Nephron progenitor cell (in vitro differentiated cells): ENCODE measurements around the gene TCHHL1.

ENCODE experiments used
- DNase-seq: peaks from one replicate; pipeline ENCODE4 v3.0.0; 2021
- H3K27ac Mint-ChIP-seq: 2 replicates; pipeline ENCODE4 v1.8.0; 2021; ENCODE audit warnings: mild to moderate bottlenecking, moderate library complexity, mixed read lengths
- H3K27me3 Mint-ChIP-seq: 2 replicates; pipeline ENCODE4 v1.8.0; 2021; ENCODE audit warnings: mild to moderate bottlenecking, low read depth, mixed read lengths; ENCODE audit not compliant: poor library complexity
- H3K36me3 Mint-ChIP-seq: 2 replicates; pipeline ENCODE4 v1.8.0; 2021; ENCODE audit warnings: low read depth, mixed read lengths
- H3K4me1 Mint-ChIP-seq: 2 replicates; pipeline ENCODE4 v1.8.0; 2021; ENCODE audit warnings: mixed read lengths
- H3K4me3 Mint-ChIP-seq: 2 replicates; pipeline ENCODE4 v1.8.0; 2021; ENCODE audit warnings: mild to moderate bottlenecking, moderate library complexity, mixed read lengths
- H3K9me3 Mint-ChIP-seq: 2 replicates; pipeline ENCODE4 v1.8.0; 2021; ENCODE audit warnings: mild to moderate bottlenecking, moderate library complexity, mixed read lengths
- TF ChIP-seq, protein P1 (sequence below): fragments of 200-600 bp; sonication (generic); IDR thresholded peaks from 2 replicates; pipeline ENCODE4 v1.5.0; 2021; ENCODE audit warnings: antibody characterized with exemption

TCHHL1 gene

DNA sequence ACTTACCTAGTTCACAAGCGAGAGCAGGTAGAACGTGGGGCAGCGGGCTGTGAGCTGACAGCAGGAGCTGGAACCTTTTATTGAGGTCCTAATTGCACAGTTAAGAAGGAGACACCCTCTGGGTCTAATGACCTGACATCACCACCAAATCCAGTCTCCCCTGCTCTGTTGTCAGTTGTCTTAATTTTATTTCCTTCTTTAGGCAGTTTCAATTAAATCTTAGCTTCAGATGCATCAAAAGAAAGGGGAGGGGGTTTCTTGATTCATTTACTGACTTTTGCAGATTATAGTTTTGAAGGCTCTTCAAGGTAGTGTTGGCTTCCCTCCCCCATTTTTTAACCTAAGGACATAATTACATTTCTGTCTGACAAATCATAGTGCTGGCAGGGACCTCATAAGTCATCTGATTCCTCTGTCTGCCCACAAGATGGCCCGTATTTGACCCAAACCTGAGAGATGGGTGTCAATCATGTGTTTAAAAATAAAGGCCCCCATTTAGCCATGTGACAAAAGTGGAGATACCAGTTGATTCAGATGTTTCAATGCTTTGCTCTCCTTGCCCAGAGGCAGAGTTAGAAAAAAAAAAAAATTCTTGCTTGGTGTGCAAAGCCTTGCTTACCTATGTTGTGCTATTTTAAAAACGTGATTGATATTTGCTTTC, at the start of gene TCHHL1:
Gene TCHHL1, minus strand, starts transcription at position 51 of the 661 bp plus-strand sequence. CDS start 921 bp downstream, outside the sequence.
- DNase-seq = no peak
- Mint-ChIP-seq H3K4me3 (no peak within 1 kb of the TSS), H3K27ac (no peak within 1 kb of the TSS), H3K4me1 (no peaks in the 10 kb centered on the region), H3K36me3 (no peaks in the 10 kb centered on the region), H3K27me3 (peaks cover 4% of the 10 kb centered on the region), H3K9me3 (peaks cover 9% of the 10 kb centered on the region)
- TF ChIP-seq, protein P1, sequence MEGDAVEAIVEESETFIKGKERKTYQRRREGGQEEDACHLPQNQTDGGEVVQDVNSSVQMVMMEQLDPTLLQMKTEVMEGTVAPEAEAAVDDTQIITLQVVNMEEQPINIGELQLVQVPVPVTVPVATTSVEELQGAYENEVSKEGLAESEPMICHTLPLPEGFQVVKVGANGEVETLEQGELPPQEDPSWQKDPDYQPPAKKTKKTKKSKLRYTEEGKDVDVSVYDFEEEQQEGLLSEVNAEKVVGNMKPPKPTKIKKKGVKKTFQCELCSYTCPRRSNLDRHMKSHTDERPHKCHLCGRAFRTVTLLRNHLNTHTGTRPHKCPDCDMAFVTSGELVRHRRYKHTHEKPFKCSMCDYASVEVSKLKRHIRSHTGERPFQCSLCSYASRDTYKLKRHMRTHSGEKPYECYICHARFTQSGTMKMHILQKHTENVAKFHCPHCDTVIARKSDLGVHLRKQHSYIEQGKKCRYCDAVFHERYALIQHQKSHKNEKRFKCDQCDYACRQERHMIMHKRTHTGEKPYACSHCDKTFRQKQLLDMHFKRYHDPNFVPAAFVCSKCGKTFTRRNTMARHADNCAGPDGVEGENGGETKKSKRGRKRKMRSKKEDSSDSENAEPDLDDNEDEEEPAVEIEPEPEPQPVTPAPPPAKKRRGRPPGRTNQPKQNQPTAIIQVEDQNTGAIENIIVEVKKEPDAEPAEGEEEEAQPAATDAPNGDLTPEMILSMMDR = no peak

DNA sequence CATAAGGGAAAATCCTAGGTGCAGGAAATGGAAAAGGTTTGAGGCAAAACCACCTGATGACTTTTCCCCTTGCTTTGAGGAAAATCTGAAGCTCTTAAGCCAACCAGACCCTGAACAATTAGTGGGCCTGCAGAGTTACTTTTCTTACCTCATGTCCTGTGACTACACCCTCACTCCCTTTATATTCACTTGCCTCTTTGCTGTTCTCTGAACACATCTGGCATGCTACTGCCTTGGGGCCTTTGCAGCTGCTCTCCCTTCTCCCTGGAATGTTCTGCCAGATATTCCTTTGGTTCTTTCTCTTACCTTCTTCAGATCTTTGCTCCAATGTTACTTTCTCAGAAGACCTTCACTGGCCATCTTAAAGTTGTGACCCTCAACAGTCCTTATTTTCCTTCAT, 48.4 kb upstream of the TCHHL1 start:
- peaks cover 7% of the 10 kb centered on the region for H3K27me3 Mint-ChIP-seq
- no peaks in the 10 kb centered on the region for H3K4me1 Mint-ChIP-seq
- TF ChIP-seq, protein P1 = no peak
- no peak overlapping the region for H3K4me3 Mint-ChIP-seq
- DNase-seq = no peak
- H3K36me3 Mint-ChIP-seq = no peaks in the 10 kb centered on the region
- H3K27ac Mint-ChIP-seq = no peak overlapping the region
- H3K9me3 Mint-ChIP-seq = peaks cover 16% of the 10 kb centered on the region

DNA sequence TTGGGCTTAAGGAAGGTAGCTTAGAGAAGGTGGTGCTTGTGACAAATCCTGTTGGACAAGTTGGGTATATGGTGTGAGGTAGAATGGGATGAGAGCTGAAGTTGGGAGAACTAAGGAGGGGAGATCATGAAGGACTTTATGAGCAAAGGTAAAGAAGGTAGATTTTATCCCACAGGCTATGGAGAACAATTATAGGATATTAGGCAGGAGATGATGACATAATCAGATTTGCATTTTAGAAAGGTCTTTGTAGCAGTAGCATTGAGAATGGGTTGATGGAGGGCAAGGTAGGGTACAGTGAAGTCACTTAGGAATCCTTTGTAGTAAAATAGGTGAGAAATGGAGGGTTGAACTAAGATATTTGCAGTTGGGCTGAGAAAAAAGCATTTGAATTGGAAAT, 41.3 kb upstream of the TCHHL1 start:
- Mint-ChIP-seq H3K27ac (no peak overlapping the region), H3K27me3 (peaks cover 11% of the 10 kb centered on the region), H3K9me3 (peaks cover 47% of the 10 kb centered on the region), H3K4me1 (no peaks in the 10 kb centered on the region), H3K36me3 (no peaks in the 10 kb centered on the region), H3K4me3 (no peak overlapping the region)
- DNase-seq = no peak
- TF ChIP-seq, protein P1 = no peak

DNA sequence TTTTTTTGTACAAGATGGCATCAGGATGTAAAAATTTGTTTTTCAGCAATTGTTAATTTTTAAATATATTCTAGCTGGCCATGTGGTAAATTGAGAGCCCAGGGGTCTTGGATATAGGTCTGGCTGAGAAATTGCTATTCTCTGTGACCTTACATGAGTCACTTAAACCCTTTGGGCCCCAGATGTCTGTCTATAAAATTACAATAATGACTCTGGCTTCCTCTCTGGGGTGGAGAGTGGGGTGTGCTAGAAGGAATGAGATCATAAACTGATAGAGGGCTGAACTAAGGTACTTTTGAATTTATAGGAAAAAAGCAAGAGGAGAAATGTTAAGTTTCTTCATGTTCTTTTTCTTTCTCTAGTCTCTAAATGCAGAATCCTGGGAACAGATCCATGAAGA, 38.8 kb upstream of the TCHHL1 start:
- H3K9me3 Mint-ChIP-seq = peaks cover 49% of the 10 kb centered on the region
- TF ChIP-seq, protein P1 = no peak
- H3K27me3 Mint-ChIP-seq = peaks cover 7% of the 10 kb centered on the region
- no peak overlapping the region for H3K27ac Mint-ChIP-seq
- H3K4me3 Mint-ChIP-seq = no peak overlapping the region
- no peaks in the 10 kb centered on the region for H3K36me3 Mint-ChIP-seq
- DNase-seq = no peak
- no peaks in the 10 kb centered on the region for H3K4me1 Mint-ChIP-seq

DNA sequence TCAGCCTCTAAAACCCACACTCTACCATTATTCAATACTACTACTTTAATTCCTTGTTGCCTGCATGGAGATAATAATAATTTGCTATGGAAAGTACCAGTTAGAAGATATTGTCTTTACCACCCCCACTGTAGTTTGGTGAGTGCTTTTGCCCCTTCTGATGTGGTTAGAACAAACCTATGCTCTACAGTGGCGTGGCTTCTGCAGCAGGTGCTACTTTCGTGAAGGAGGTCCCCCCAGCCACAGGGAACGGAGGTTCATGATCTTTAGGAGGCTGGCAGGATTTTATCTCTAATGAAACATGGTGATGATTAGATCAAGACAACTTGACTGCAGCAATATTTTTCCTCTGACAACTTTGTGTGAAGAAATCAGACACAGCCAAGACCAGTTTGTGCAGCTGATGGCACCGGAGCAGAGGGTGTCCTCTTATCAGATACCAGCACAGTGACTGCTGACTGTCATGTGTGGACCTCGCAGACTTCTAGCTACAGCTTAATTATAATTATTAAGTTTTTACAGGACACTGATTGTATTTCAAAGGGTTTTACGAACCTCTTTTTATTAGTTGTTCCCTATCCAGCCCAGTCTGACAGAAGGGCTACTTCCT, 37.1 kb upstream of the TCHHL1 start:
- TF ChIP-seq, protein P1 = no peak
- Mint-ChIP-seq H3K4me3 (no peak overlapping the region), H3K27me3 (peaks cover 7% of the 10 kb centered on the region), H3K27ac (no peak overlapping the region), H3K4me1 (no peaks in the 10 kb centered on the region), H3K36me3 (no peaks in the 10 kb centered on the region), H3K9me3 (peaks cover 44% of the 10 kb centered on the region)
- DNase-seq = no peak

DNA sequence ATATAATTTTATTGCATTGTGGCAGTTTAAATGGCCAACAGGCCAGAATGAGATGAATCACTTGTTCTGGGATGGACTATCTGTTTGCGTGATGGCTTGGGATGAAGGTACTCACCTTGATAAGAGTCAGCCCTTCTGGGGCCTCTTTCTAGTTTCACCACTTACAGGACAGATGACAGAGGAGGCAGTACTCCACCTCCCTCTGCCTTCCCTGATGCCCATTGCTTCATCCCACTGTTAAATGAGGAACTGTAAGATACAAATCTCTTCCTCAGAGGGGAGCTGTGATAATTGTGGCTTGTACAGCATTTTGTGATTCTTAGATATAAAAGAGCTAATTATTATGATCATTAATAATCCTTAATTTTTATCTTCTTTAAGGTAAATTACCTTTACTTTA, 30.1 kb upstream of the TCHHL1 start:
- H3K36me3 Mint-ChIP-seq = no peaks in the 10 kb centered on the region
- H3K9me3 Mint-ChIP-seq = peaks cover 32% of the 10 kb centered on the region
- H3K27me3 Mint-ChIP-seq = no peaks in the 10 kb centered on the region
- H3K4me3 Mint-ChIP-seq = no peak overlapping the region
- no peak overlapping the region for H3K27ac Mint-ChIP-seq
- H3K4me1 Mint-ChIP-seq = no peaks in the 10 kb centered on the region
- no peak for DNase-seq
- TF ChIP-seq, protein P1 = no peak
